ENCODE measurements around the gene DIDO1.
"Not testable (repeated sequence)": the region's sequence is repeated elsewhere in the genome, so short reads cannot be mapped to it uniquely, and the experiment has no call there.

DIDO1 gene

DNA sequence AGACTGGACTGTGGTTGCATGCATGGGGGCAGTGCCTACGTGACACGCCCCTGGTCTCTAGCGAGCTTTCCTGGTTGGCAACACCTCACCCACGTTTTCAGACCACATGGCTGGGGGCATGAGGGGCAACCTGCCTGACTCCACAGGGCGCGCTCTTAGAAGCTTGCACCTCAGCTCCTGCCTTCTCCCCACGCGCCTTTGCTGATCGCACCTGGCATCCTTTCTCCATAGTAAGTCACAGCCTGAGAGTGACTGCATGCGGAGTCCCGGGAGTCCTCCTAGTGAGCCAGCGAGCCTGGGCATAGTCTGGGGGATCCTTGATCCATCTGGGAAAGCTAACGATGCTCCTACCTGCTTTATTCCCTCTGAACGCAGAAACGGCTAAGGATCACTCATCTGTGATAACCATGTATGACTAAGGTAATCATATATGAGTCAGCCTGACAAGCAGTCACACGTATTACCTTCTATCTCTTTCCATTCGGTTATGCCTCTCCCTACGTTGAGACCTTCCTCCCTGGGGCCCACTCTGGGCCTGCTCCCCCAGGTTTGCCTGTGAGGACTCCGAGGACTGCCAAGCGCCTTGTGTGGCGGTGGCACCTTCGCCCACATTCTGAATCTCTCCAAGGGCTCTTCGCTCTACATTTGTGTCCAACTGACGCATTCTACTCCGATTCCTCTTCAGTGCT, 69.2 kb downstream of the DIDO1 start:
- Histone ChIP-seq H3K36me3 (ENCODE audit: control insufficient read depth, low read depth, low read length) (peaks cover 32% of the 10 kb centered on the region), H3K4me3 (ENCODE audit: low read length) (no peak overlapping the region), H3K4me1 (ENCODE audit: control insufficient read depth, low read depth, low read length) (peaks cover 7% of the 10 kb centered on the region), H3K9me3 (ENCODE audit: control insufficient read depth, low read depth, low read length) (no peaks in the 10 kb centered on the region), H3K27me3 (ENCODE audit: control insufficient read depth, insufficient read depth, low read length) (peaks cover 9% of the 10 kb centered on the region), H3K27ac (ENCODE audit: low read length) (no peak overlapping the region), H3K9ac (ENCODE audit: low read length) (no peak overlapping the region)

GRCh38 chr20:62855120-62855519, 71.2 kb downstream of the DIDO1 start:
- H3K4me1 ChIP-seq (ENCODE audit: control insufficient read depth, low read depth, low read length): peaks cover 3% of the 10 kb centered on the region
- no peak overlapping the region for H3K4me3 ChIP-seq (ENCODE audit: low read length)
- H3K9me3 ChIP-seq (ENCODE audit: control insufficient read depth, low read depth, low read length): no peaks in the 10 kb centered on the region
- peaks cover 3% of the 10 kb centered on the region for H3K27me3 ChIP-seq (ENCODE audit: control insufficient read depth, insufficient read depth, low read length)
- no peak overlapping the region for H3K27ac ChIP-seq (ENCODE audit: low read length)
- H3K9ac ChIP-seq (ENCODE audit: low read length): no peak overlapping the region
- H3K36me3 ChIP-seq (ENCODE audit: control insufficient read depth, low read depth, low read length): peaks cover 34% of the 10 kb centered on the region

DNA sequence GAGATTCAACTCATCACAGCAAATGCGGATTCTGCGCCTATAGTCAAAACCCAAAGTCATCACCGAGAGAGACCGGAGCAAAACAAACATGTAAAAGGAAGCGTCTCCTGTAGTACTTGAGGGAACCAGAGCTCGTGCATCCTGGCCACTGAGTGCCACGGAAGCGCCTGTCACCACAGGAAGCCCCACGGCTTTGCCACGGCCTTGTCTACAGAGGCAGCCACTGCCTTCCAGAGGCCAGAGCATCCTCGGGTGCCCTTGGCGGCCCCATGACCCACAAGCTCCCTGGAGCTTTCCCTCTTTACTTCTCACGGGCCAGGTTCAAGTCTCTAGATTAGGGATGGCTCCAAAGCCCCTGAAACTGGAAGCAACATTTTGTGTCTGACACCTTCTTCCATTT, 72.2 kb downstream of the DIDO1 start:
- no peak overlapping the region for H3K4me3 ChIP-seq (ENCODE audit: low read length)
- no peaks in the 10 kb centered on the region for H3K4me1 ChIP-seq (ENCODE audit: control insufficient read depth, low read depth, low read length)
- H3K36me3 ChIP-seq (ENCODE audit: control insufficient read depth, low read depth, low read length): peaks cover 34% of the 10 kb centered on the region
- H3K27me3 ChIP-seq (ENCODE audit: control insufficient read depth, insufficient read depth, low read length): no peaks in the 10 kb centered on the region
- no peaks in the 10 kb centered on the region for H3K9me3 ChIP-seq (ENCODE audit: control insufficient read depth, low read depth, low read length)
- H3K27ac ChIP-seq (ENCODE audit: low read length): no peak overlapping the region
- H3K9ac ChIP-seq (ENCODE audit: low read length): no peak overlapping the region

DNA sequence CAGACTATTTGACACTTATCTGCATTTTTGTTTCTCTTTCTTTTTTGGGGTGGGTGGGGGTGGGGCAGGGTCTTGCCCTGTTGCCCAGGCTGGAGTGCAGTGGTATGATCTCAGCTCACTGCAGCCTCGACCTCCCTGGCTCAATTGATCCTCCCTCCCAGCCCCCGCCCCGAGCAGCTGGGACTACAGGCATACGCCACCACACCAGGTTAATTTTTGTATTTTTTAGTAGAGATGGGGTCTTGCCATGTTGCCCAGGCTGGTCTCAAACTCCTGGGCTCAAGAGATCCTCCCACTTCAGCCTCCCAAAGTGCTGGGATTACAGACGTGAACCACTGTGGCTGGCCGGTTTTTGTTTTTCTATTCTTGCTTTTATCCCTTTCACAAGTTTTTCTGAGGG, 73.0 kb downstream of the DIDO1 start:
- H3K36me3 ChIP-seq (ENCODE audit: control insufficient read depth, low read depth, low read length): peaks cover 34% of the 10 kb centered on the region
- H3K4me3 ChIP-seq (ENCODE audit: low read length); H3K9ac ChIP-seq (ENCODE audit: low read length); H3K27ac ChIP-seq (ENCODE audit: low read length); H3K9me3 ChIP-seq (ENCODE audit: control insufficient read depth, low read depth, low read length); H3K27me3 ChIP-seq (ENCODE audit: control insufficient read depth, insufficient read depth, low read length); H3K4me1 ChIP-seq (ENCODE audit: control insufficient read depth, low read depth, low read length): not testable (repeated sequence)

DNA sequence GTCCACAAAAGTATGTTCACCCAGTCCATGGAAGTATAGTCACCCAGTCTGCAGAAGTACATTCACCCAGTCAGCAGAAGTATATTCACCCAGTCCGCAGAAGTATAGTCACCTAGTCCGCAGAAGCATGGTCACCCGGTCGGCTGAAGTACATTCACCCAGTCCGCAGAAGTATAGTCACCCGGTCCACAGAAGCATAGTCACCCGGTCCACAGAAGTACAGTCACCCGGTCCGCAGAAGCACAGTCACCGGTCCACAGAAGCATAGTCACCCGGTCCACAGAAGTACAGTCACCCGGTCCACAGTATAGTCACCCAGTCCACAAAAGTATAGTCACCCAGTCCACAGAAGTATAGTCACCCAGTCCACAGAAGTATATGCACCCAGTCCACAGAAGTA, 73.5 kb downstream of the DIDO1 start:
- no peak overlapping the region for H3K27ac ChIP-seq (ENCODE audit: low read length)
- no peaks in the 10 kb centered on the region for H3K27me3 ChIP-seq (ENCODE audit: control insufficient read depth, insufficient read depth, low read length)
- no peak overlapping the region for H3K9ac ChIP-seq (ENCODE audit: low read length)
- H3K36me3 ChIP-seq (ENCODE audit: control insufficient read depth, low read depth, low read length): peaks cover 34% of the 10 kb centered on the region
- no peaks in the 10 kb centered on the region for H3K9me3 ChIP-seq (ENCODE audit: control insufficient read depth, low read depth, low read length)
- no peaks in the 10 kb centered on the region for H3K4me1 ChIP-seq (ENCODE audit: control insufficient read depth, low read depth, low read length)
- H3K4me3 ChIP-seq (ENCODE audit: low read length): no peak overlapping the region

- Histone ChIP-seq H3K9me3 (ENCODE audit: control insufficient read depth, low read depth, low read length) (no peaks in the 10 kb centered on the region), H3K4me1 (ENCODE audit: control insufficient read depth, low read depth, low read length) (no peaks in the 10 kb centered on the region)
These were observed 74.1 kb downstream of the DIDO1 start for GRCh38 chr20:62852196-62852595.

GRCh38 chr20:62850333-62850974, 75.9 kb downstream of the DIDO1 start:
- Histone ChIP-seq H3K4me3 (ENCODE audit: low read length) (no peak overlapping the region), H3K27me3 (ENCODE audit: control insufficient read depth, insufficient read depth, low read length) (no peaks in the 10 kb centered on the region), H3K27ac (ENCODE audit: low read length) (no peak overlapping the region), H3K9ac (ENCODE audit: low read length) (no peak overlapping the region), H3K9me3 (ENCODE audit: control insufficient read depth, low read depth, low read length) (no peaks in the 10 kb centered on the region), H3K36me3 (ENCODE audit: control insufficient read depth, low read depth, low read length) (peaks cover 28% of the 10 kb centered on the region), H3K4me1 (ENCODE audit: control insufficient read depth, low read depth, low read length) (no peaks in the 10 kb centered on the region)

More at GRCh38 chr20:62852196-62852595, 74.1 kb downstream of the DIDO1 start:
- H3K36me3 ChIP-seq (ENCODE audit: control insufficient read depth, low read depth, low read length): peaks cover 34% of the 10 kb centered on the region
- no peak overlapping the region for H3K4me3 ChIP-seq (ENCODE audit: low read length)
- no peaks in the 10 kb centered on the region for H3K27me3 ChIP-seq (ENCODE audit: control insufficient read depth, insufficient read depth, low read length)
- H3K9ac ChIP-seq (ENCODE audit: low read length): no peak overlapping the region
- H3K27ac ChIP-seq (ENCODE audit: low read length): no peak overlapping the region

DNA sequence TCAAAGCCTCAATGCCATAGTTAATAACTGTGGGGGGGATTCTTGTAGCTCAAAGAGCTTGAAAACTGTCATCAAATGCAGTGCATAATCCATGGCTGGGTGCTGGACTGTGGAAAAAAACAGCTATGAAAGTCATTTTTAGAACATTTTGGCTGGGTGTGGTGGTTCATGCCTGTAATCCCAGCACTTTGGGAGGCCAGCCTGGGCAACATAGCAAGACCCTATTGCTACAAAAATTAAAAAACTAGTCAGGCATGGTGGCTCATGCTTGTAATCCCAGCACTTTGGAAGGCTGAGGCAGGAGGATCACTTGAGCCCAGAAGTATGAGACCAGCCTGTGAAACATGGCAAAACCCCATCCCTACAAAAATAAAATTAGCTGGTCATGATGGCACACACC, 76.9 kb downstream of the DIDO1 start:
- no peak overlapping the region for H3K9ac ChIP-seq (ENCODE audit: low read length)
- no peaks in the 10 kb centered on the region for H3K27me3 ChIP-seq (ENCODE audit: control insufficient read depth, insufficient read depth, low read length)
- H3K27ac ChIP-seq (ENCODE audit: low read length): no peak overlapping the region
- H3K36me3 ChIP-seq (ENCODE audit: control insufficient read depth, low read depth, low read length): peaks cover 20% of the 10 kb centered on the region
- no peaks in the 10 kb centered on the region for H3K4me1 ChIP-seq (ENCODE audit: control insufficient read depth, low read depth, low read length)
- H3K9me3 ChIP-seq (ENCODE audit: control insufficient read depth, low read depth, low read length): no peaks in the 10 kb centered on the region
- no peak overlapping the region for H3K4me3 ChIP-seq (ENCODE audit: low read length)

GRCh38 chr20:62848917-62849316, 77.4 kb downstream of the DIDO1 start:
- not testable (repeated sequence) for H3K27me3 ChIP-seq (ENCODE audit: control insufficient read depth, insufficient read depth, low read length); H3K4me1 ChIP-seq (ENCODE audit: control insufficient read depth, low read depth, low read length); H3K9me3 ChIP-seq (ENCODE audit: control insufficient read depth, low read depth, low read length); H3K27ac ChIP-seq (ENCODE audit: low read length); H3K9ac ChIP-seq (ENCODE audit: low read length); H3K4me3 ChIP-seq (ENCODE audit: low read length)
- peaks cover 15% of the 10 kb centered on the region for H3K36me3 ChIP-seq (ENCODE audit: control insufficient read depth, low read depth, low read length)

DNA sequence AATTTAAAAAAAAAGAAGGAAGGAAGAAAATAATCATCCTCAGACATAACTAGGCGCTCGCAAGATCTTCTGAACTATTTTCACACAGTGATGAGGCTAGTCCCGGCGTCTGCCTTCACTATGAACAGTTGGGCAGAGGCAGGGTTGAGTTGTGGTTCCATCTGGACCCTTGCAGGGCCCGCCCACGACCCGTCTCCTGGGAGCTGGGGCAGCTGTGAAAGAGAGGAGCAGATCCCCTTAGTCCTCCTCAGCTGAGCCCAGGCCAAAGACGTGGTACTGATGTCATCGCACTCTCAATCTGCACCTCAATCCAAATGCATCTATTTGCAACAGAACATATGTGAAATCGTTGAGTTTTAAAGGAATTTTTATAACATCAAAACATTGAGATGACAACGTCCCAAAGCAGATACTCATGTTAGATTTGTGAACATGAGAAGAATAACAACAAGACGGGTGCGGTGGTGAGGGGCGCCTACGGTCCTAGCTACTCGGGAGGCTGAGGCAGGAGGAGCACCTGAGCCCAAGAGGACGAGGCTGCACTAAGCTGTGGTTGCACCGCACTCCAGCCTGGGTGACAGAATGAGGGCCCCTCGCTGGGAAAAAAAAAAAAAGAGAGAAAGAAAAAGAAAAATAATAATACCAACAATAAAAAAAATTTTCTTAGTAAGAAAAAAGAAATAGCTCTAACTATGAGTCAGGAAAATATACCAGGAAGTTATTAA, 80.0 kb downstream of the DIDO1 start:
- H3K4me1 ChIP-seq (ENCODE audit: control insufficient read depth, low read depth, low read length): no peaks in the 10 kb centered on the region
- H3K27me3 ChIP-seq (ENCODE audit: control insufficient read depth, insufficient read depth, low read length): no peaks in the 10 kb centered on the region
- H3K36me3 ChIP-seq (ENCODE audit: control insufficient read depth, low read depth, low read length): peaks cover 3% of the 10 kb centered on the region
- no peak overlapping the region for H3K4me3 ChIP-seq (ENCODE audit: low read length)
- H3K9me3 ChIP-seq (ENCODE audit: control insufficient read depth, low read depth, low read length): no peaks in the 10 kb centered on the region
- H3K27ac ChIP-seq (ENCODE audit: low read length): no peak overlapping the region
- H3K9ac ChIP-seq (ENCODE audit: low read length): no peak overlapping the region

DNA sequence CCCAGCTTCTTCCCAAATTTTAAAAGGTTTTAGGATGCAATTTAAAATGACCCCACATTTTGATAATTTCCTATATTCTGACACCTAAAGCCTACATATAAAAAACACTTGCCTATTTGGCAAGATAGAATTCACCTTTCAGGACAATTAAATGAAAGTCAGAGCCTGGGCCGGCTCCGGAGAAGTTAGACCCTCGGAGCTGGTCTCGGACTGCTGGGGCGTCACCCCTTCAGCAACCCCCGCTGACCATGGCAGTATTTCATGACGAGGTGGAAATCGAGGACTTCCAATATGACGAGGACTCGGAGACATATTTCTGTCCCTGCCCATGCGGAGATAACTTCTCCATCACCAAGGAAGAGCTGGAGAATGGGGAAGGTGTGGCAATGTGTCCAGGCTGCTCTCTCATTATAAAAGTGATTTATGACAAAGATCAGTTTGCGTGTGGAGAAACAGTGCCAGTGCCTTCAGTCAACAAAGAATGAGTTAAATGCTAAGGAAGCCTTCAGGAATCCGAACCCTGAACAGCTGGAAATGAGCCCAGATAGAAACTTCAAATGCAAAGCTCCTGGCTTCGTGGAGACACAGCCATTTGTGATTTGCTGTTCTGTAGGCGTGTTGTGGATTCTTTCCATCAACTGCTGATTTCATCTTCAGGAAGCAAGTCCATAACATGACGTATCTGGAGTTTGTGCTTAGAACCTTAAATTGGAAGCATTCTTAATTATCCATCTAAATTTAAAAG, 80.7 kb downstream of the DIDO1 start:
- H3K9ac ChIP-seq (ENCODE audit: low read length): no peak overlapping the region
- H3K4me1 ChIP-seq (ENCODE audit: control insufficient read depth, low read depth, low read length): no peaks in the 10 kb centered on the region
- no peaks in the 10 kb centered on the region for H3K27me3 ChIP-seq (ENCODE audit: control insufficient read depth, insufficient read depth, low read length)
- peaks cover 8% of the 10 kb centered on the region for H3K36me3 ChIP-seq (ENCODE audit: control insufficient read depth, low read depth, low read length)
- no peaks in the 10 kb centered on the region for H3K9me3 ChIP-seq (ENCODE audit: control insufficient read depth, low read depth, low read length)
- H3K4me3 ChIP-seq (ENCODE audit: low read length): no peak overlapping the region
- no peak overlapping the region for H3K27ac ChIP-seq (ENCODE audit: low read length)

Measured in iPS-18a (cell line).